GM13977 (cell line): Measurements from ENCODE around the gene MAJIN.

Experiments used
- DNase-seq: peaks from one replicate; pipeline ENCODE4 v3.0.0; 2012; ENCODE audit warnings: low spot score
- in situ Hi-C: fragments of 300-500 bp; cut with MboI; formaldehyde crosslinking; loops from one replicate; pipeline ENCODE4 v1.12.0; 2022; ENCODE audit warnings: low sequenced_read_pairs, low pct_unique_long_range_greater_than_20kb, mixed read lengths, inconsistent platforms; ENCODE audit not compliant: unreplicated experiment
- TF ChIP-seq, protein P1 (sequence below): IDR thresholded peaks from 2 replicates; pipeline ENCODE4 v1.5.1; 2012; ENCODE audit warnings: mild to moderate bottlenecking, control low read depth; ENCODE audit not compliant: insufficient read depth; ENCODE audit errors: extremely low read depth, missing control alignments

The MAJIN gene

DNA sequence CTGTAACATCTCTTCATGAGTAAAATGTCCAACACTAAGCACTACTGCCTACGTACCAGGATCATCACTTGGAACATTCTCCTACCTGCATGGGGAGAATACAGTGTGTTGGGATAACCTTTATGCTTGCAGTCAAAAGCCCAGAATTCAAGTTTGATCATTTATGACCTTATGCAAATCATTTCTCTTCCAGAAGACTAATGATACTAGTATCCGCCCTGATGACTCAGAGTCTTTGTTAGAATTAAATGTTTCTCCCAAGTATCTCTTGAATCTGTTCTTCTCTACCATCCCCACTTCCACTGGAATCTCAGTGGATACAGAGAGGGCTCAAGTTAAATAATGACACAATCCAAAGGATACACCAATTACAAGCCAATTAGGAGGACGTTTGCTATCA lies 12.4 kb downstream of the MAJIN start:
- DNase-seq: no peak
- TF ChIP-seq, protein P1, sequence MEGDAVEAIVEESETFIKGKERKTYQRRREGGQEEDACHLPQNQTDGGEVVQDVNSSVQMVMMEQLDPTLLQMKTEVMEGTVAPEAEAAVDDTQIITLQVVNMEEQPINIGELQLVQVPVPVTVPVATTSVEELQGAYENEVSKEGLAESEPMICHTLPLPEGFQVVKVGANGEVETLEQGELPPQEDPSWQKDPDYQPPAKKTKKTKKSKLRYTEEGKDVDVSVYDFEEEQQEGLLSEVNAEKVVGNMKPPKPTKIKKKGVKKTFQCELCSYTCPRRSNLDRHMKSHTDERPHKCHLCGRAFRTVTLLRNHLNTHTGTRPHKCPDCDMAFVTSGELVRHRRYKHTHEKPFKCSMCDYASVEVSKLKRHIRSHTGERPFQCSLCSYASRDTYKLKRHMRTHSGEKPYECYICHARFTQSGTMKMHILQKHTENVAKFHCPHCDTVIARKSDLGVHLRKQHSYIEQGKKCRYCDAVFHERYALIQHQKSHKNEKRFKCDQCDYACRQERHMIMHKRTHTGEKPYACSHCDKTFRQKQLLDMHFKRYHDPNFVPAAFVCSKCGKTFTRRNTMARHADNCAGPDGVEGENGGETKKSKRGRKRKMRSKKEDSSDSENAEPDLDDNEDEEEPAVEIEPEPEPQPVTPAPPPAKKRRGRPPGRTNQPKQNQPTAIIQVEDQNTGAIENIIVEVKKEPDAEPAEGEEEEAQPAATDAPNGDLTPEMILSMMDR: no peak
- in situ Hi-C loops: no loop called here

DNA sequence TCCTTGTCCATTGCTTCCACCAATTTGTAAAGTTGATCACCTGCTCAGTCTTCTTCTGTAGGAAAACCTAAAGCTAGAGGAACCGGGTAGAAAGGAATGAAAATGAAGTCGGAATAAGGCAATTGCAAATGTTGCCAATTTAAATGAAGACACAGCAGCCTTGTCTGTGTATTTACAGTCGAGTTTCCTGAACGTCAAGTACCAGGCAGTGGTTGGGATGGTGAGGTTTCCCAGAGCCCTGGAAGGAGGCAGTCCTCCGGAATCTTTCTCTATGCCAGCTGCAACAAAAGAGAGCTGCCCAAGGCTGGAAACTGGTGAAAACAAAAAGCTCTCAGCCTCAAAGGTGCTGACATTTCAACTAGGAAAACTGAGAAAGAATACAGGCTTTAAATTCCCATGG lies 17.7 kb downstream of the MAJIN start:
- no peak for DNase-seq
- in situ Hi-C loops: no loop called here
- TF ChIP-seq, protein P1: no peak

DNA sequence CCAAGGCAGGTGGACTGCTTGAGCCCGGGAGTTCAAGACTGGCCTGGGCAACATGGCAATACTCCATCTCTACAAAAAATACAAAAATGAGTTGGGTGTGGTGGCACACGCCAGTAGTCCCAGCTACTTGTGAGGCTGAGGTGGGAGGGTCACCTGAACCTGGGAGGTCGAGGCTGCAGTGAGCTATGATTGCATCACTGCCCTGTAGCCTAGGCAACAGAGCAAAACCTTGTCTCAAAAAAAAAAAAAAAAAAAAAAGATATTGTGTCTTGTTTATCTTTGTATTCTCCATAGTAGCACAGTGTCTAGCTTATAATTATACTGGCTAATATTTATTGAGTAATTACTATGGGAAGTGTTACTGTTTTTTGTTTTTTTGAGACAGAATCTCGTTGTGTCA lies 20.4 kb downstream of the MAJIN start:
- in situ Hi-C loops: no loop called here
- no peak for DNase-seq
- TF ChIP-seq, protein P1: no peak

DNA sequence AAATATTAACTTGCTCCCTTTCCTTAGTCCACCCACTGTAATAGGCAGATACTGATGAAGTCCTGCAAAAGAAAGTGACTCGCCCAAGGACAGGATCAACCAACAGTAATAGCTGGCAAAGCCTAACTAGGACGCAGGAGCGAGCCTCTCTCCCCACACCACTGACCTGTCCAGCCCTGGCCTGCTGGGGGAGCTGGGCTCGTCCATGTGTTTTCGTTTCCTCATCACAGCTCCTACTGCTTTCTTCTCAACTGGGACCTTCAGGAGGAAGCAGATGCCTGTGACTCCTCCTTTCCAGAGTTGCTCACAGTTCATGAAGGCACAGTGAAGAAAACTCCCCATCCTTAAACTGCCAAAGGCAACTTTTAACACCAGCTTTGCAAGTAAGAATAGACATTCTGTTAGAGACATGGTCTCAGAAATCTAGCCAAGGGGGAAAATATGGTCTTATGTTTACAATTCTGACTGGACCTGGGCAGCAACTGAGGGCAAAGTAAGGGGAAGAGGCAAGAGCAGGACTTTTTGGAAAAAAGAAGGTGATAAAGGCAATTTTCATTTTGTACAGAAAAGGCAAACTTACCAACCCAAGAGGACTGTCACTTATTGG lies 24.6 kb downstream of the MAJIN start:
- TF ChIP-seq, protein P1: no peak
- in situ Hi-C loops: no loop called here
- no peak for DNase-seq

DNA sequence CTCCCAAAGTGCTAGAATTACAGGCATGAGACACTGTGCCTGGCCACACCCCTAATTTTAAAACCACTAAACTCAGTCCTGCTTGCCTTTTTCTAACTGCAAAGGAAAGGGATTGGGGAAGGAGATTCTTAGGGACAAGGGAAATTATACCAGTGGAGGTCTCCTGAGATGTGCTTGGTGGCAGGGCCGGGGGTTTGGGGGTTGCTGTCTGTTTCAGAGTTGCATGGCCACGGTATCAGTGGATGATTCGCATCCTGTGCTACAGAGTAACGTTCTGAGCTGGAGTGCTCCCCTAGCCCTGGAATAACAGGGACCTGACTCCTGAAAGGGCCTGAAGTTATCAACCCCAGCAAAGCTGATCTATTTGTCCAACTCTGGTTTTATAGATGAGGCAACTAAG lies 35.4 kb downstream of the MAJIN start:
- DNase-seq: no peak
- TF ChIP-seq, protein P1: no peak
- in situ Hi-C loops: no loop called here

DNA sequence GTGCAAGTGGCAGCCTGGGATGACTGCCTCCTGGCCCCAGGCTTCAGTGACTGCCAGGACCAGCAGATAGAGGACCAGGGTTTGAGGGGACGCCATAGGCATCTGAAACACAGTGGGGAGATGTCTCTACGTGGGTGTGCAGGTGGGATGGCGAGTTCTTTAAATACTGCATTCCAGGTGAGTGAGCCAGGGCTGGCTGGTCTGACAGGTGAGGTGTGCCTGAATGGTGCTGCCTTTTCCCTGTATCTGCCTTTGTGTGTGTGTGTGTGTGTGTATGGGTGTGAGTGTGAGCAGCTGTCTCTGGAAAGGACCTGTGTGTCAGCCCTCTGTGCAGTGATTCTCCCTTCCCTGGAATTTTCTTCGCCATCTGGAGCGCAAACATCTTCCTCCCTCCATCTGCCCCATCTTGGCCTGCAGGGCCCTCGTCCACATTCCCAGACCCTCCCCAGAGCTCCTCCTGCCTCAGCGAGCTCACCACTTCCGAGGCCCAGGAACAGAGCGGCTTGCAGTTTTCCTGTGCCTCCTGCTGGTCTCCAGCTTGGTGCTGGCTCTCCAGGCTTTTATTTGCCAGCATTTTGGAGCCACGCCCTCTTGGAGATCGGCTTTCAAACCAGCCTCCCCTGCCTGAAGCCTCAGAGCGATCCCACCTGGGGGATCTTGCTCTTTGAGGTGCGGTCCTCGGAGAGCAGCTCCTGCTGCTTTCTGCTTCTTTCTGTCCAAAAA lies 36.4 kb downstream of the MAJIN start, which contains the start of gene GPHA2:
TSS of gene GPHA2 (minus strand) at position 535 of the 723 bp plus-strand sequence. CDS start at position 102, 433 bp downstream.
- no peak for DNase-seq
- in situ Hi-C loops: no loop called here
- TF ChIP-seq, protein P1: no peak
